NB4 (cell line): Measurements from ENCODE around the gene SLC22A23.

Experiments used
- MYC ChIP-seq: IDR thresholded peaks from 2 replicates; pipeline ENCODE4 v1.6.1; 2011; ENCODE audit warnings: low read depth, low read length
- POLR2A ChIP-seq: IDR thresholded peaks from 2 replicates; pipeline ENCODE4 v1.6.1; 2011; ENCODE audit warnings: mild to moderate bottlenecking; ENCODE audit not compliant: insufficient read length; ENCODE audit errors: extremely low read depth
- TF ChIP-seq, protein P1 (sequence below): IDR thresholded peaks from one replicate; pipeline ENCODE4 v1.5.1; 2012; ENCODE audit warnings: low read depth, low read length
- TF ChIP-seq, protein P2 (sequence below): IDR thresholded peaks from 2 replicates; pipeline ENCODE4 v1.6.1; 2011; ENCODE audit warnings: low read depth, low read length

DNA sequence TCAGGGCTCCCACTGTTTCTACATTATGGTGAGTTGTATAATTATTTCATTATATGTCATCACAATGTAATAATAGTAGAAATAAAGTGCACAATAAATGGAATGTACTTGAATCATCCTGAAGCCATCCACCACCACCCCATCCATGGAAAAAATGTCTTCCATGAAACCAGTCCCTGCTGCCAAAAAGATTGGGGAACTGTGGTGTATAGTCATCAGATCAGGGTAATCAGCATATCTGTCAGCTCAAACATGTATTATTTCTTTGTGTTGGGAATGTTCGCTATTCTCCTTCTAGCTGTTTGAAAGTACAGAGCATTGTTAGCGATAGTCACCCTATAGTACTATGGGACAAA is 33.8 kb upstream of the SLC22A23 start:
- TF ChIP-seq, protein P1, sequence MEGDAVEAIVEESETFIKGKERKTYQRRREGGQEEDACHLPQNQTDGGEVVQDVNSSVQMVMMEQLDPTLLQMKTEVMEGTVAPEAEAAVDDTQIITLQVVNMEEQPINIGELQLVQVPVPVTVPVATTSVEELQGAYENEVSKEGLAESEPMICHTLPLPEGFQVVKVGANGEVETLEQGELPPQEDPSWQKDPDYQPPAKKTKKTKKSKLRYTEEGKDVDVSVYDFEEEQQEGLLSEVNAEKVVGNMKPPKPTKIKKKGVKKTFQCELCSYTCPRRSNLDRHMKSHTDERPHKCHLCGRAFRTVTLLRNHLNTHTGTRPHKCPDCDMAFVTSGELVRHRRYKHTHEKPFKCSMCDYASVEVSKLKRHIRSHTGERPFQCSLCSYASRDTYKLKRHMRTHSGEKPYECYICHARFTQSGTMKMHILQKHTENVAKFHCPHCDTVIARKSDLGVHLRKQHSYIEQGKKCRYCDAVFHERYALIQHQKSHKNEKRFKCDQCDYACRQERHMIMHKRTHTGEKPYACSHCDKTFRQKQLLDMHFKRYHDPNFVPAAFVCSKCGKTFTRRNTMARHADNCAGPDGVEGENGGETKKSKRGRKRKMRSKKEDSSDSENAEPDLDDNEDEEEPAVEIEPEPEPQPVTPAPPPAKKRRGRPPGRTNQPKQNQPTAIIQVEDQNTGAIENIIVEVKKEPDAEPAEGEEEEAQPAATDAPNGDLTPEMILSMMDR, result no peak
- TF ChIP-seq, protein P2, sequence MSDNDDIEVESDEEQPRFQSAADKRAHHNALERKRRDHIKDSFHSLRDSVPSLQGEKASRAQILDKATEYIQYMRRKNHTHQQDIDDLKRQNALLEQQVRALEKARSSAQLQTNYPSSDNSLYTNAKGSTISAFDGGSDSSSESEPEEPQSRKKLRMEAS, result no peak
- no peak for TF ChIP-seq MYC
- no peak for TF ChIP-seq POLR2A
